Measurements from ENCODE around the gene MILR1.

DNA sequence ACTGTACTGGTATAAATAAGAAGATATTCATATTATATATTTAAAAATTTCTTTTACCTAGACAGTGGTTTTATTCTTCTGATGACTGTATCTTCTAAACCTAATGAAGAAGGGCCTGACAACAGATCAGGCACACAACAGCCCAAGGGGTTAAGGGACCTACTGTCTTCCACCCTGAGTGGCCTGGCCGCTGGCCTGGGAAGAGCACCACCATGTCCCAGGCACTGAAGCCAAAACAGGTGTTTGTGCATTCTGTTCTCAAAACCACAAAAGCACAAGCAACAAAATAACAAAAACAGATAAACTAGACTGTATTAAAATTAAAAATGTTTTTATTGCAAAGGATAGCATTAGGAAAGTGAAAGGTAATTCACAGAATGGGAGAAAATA is 49.2 kb upstream of the MILR1 start:
- TF ChIP-seq POLR2A (IDR thresholded peaks at IDR 0.05; ENCODE audit: low read depth, low read length) (no peak), POLR2AphosphoS5 (IDR thresholded peaks at IDR 0.05; ENCODE audit: low read depth, low read length) (no peak)
